HL-60 (cell line): ENCODE data around the gene CCL27.
A peak's percentile ranks its signal among the peaks of the same experiment; 100 is the strongest.

Experiments
- DNase-seq, 2 experiments: peaks; one replicate each; pipeline ENCODE4 v3.0.0-alpha.2; 2010 to 2020; ENCODE audit warnings: low read depth in 1 of 2, low spot score in 1 of 2
- H3K27ac ChIP-seq: fragments of 250-450 bp; sonication (Bioruptor Pico); replicated peaks from 2 replicates; pipeline ENCODE4 v1.5.1; 2020; ENCODE audit warnings: mild to moderate bottlenecking, moderate library complexity
- H3K27me3 ChIP-seq: fragments of 250-450 bp; sonication (Bioruptor Pico); 2 replicates; pipeline ENCODE4 v1.5.1; 2021; ENCODE audit warnings: mild to moderate bottlenecking, moderate library complexity; ENCODE audit not compliant: insufficient read depth, poor library complexity, severe bottlenecking
- H3K4me3 ChIP-seq: replicated peaks from 2 replicates; pipeline ENCODE4 v1.5.1; 2011; ENCODE audit warnings: mild to moderate bottlenecking, control low read depth, low read length; ENCODE audit not compliant: insufficient read depth
- GABPA ChIP-seq: IDR thresholded peaks from 2 replicates; pipeline ENCODE4 v1.6.1; 2012; ENCODE audit warnings: low read depth
- POLR2AphosphoS5 ChIP-seq: IDR thresholded peaks from 2 replicates; pipeline ENCODE4 v1.6.1; 2012; ENCODE audit warnings: low read depth
- SPI1 ChIP-seq: IDR thresholded peaks from 2 replicates; pipeline ENCODE4 v1.6.1; 2012; ENCODE audit warnings: low read depth, mild to moderate bottlenecking, borderline replicate concordance
- TF ChIP-seq, protein P1 (sequence below): IDR thresholded peaks from one replicate; pipeline ENCODE4 v1.5.1; 2011; ENCODE audit warnings: low read length, control low read depth, inconsistent platforms; ENCODE audit not compliant: insufficient read depth
- TF ChIP-seq, protein P2 (sequence below): IDR thresholded peaks from 2 replicates; pipeline ENCODE4 v1.6.1; 2012; ENCODE audit warnings: low read depth; ENCODE audit not compliant: insufficient replicate concordance

Gene CCL27

GRCh38 chr9:34624475-34625185, 37.8 kb downstream of the CCL27 start:
- TF ChIP-seq, protein P1, sequence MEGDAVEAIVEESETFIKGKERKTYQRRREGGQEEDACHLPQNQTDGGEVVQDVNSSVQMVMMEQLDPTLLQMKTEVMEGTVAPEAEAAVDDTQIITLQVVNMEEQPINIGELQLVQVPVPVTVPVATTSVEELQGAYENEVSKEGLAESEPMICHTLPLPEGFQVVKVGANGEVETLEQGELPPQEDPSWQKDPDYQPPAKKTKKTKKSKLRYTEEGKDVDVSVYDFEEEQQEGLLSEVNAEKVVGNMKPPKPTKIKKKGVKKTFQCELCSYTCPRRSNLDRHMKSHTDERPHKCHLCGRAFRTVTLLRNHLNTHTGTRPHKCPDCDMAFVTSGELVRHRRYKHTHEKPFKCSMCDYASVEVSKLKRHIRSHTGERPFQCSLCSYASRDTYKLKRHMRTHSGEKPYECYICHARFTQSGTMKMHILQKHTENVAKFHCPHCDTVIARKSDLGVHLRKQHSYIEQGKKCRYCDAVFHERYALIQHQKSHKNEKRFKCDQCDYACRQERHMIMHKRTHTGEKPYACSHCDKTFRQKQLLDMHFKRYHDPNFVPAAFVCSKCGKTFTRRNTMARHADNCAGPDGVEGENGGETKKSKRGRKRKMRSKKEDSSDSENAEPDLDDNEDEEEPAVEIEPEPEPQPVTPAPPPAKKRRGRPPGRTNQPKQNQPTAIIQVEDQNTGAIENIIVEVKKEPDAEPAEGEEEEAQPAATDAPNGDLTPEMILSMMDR: no peak
- TF ChIP-seq, protein P2, sequence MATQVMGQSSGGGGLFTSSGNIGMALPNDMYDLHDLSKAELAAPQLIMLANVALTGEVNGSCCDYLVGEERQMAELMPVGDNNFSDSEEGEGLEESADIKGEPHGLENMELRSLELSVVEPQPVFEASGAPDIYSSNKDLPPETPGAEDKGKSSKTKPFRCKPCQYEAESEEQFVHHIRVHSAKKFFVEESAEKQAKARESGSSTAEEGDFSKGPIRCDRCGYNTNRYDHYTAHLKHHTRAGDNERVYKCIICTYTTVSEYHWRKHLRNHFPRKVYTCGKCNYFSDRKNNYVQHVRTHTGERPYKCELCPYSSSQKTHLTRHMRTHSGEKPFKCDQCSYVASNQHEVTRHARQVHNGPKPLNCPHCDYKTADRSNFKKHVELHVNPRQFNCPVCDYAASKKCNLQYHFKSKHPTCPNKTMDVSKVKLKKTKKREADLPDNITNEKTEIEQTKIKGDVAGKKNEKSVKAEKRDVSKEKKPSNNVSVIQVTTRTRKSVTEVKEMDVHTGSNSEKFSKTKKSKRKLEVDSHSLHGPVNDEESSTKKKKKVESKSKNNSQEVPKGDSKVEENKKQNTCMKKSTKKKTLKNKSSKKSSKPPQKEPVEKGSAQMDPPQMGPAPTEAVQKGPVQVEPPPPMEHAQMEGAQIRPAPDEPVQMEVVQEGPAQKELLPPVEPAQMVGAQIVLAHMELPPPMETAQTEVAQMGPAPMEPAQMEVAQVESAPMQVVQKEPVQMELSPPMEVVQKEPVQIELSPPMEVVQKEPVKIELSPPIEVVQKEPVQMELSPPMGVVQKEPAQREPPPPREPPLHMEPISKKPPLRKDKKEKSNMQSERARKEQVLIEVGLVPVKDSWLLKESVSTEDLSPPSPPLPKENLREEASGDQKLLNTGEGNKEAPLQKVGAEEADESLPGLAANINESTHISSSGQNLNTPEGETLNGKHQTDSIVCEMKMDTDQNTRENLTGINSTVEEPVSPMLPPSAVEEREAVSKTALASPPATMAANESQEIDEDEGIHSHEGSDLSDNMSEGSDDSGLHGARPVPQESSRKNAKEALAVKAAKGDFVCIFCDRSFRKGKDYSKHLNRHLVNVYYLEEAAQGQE: no peak
- TF ChIP-seq SPI1: no peak
- no peak for TF ChIP-seq GABPA
- no peak for TF ChIP-seq POLR2AphosphoS5
- DNase-seq: no peak
- Histone ChIP-seq H3K4me3 (no peak overlapping the region), H3K27ac (no peak overlapping the region), H3K27me3 (peaks cover 64% of the 10 kb centered on the region)

GRCh38 chr9:34623374-34624235, 38.9 kb downstream of the CCL27 start:
- no peak for DNase-seq
- Histone ChIP-seq H3K27ac (no peak overlapping the region), H3K4me3 (no peak overlapping the region), H3K27me3 (peaks cover 58% of the 10 kb centered on the region)
- no peak for TF ChIP-seq GABPA
- TF ChIP-seq, protein P2: no peak
- TF ChIP-seq SPI1: no peak
- TF ChIP-seq, protein P1: no peak
- no peak for TF ChIP-seq POLR2AphosphoS5

DNA sequence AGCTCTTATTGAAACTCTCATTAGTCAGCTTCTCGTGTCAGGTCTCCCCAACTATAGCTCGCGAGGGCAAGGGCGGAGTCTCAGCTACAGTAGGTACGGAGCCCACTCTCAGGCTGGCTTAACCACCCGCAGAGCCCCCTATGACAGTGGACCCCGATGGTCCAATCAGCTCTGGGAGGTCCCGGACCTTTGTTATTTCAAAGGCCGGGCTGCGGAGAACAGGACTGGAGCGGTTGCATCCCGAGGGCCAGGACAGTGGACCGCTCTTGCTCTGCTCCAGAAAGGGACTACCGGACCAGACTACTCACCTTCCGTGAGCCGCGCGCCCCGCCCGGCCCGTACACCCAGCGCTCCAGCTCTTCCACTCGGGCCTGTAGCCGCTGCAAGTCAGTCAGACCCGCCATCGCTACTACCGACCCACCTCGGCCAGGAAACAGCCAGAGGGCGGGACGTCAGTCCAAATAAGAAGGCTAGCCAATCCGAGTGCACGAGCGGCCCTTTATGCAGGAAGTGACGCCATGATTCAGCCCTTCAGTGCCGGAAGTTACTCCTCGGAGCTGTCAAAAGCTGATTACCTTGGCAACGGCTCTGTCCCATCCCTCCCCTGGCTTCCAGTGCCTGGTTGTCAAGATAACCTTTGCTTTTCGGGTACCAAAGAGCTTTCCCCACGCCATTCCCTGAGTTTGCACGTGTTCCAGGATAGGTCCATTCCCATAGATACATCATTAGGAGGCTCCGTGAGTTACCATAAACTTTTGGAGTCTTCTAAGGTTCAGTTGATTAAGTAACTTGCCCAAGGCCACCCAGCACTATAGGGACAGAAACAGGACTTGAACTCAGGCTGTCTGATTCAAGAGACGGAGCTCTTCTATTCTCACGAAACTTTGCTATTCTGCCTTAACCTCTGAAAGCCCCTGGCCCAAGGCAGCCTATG, 42.1 kb downstream of the CCL27 start, which contains the start of gene DCTN3:
Gene DCTN3, minus strand, starts transcription at position 435 of the 934 bp plus-strand sequence. Its CDS starts 31 bp downstream, at position 404.
- peaks cover 29% of the 10 kb centered on the region for H3K27me3 ChIP-seq

More for the DNA sequence above, 42.1 kb downstream of the CCL27 start, which contains the start of gene DCTN3:
- TF ChIP-seq, protein P2: no peak
- peak; percentile 90 for TF ChIP-seq GABPA
- TF ChIP-seq POLR2AphosphoS5: peak; percentile 74; the same call in 1 of the 2 replicates
- no peak for TF ChIP-seq SPI1
- TF ChIP-seq, protein P1: no peak
- H3K4me3 ChIP-seq: peak within 1 kb of the TSS; percentile 94
- H3K27ac ChIP-seq: peak within 1 kb of the TSS; percentile 55
- peak; percentile 85 to 96 for DNase-seq
